SH-SY5Y (cell line): ENCODE results near the gene CORO2A.

Experiments used
- GATA2 ChIP-seq: IDR thresholded peaks from 2 replicates; pipeline ENCODE4 v1.6.1; 2011; ENCODE audit warnings: mild to moderate bottlenecking, low read depth, low read length
- GATA3 ChIP-seq: IDR thresholded peaks from 2 replicates; pipeline ENCODE4 v1.6.1; 2011; ENCODE audit warnings: low read depth, mild to moderate bottlenecking, low read length, moderate library complexity

DNA sequence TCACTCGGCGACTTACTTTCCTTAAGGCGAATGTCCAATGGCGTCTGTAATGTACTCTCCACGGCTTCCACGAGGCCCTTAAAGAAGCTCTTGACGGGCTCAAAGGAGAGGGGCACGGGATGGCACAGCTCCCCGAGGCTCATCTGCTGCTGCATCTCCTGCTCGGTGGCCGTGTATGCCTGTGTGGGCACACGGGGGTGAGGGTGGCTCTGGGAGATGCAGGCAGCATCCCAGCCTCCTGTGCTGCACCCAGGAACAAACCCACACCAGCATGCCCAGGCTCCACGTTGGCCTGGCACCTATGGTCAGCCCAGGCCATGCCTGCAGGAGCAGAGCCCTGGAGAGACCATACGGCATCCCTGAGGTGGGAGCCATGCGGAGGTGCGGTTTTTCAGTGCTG is 97.6 kb downstream of the CORO2A start:
- no peak for TF ChIP-seq GATA3
- TF ChIP-seq GATA2: no peak
